IMR-90 (cell line): ENCODE results near the gene KIF12. TPM values are rescaled to one million over a fixed set of nuclear protein-coding genes. Genes with fewer than 3 reads are reported as not detected.

ENCODE experiments used
- ATAC-seq: fragments of 200-7000 bp; cut with Tn5 transposase; 2 replicates; pipeline ENCODE4 v1.9.1; 2020; ENCODE audit warnings: low read depth, mild to moderate bottlenecking, moderate library complexity
- BruUV-seq: library from RNA; stranded (reverse); fragments of 400-500 nt; replicated peaks from 2 replicates; lab custom pipeline; 2021; lab: Mats Ljungman, UMichigan
- CTCF ChIA-PET: fragments of 300-600 bp; formaldehyde crosslinking; extraction: SDS; loops from one replicate; lab custom pipeline; 2021; ENCODE audit warnings: antibody characterized with exemption; lab: Yijun Ruan, JAX
- POLR2A ChIA-PET: fragments of 300-600 bp; sonication (Branson Sonifier 250); formaldehyde crosslinking; loops from one replicate; lab custom pipeline; 2022; ENCODE audit warnings: antibody characterized with exemption; ENCODE audit not compliant: unreplicated experiment; lab: Charles Lee
- DNase-seq: peaks from one replicate; pipeline ENCODE4 v3.0.0; 2013
- H2AFZ ChIP-seq: replicated peaks from 2 replicates; pipeline ENCODE3; 2013; ENCODE audit warnings: low read length, mild to moderate bottlenecking; ENCODE audit not compliant: poor library complexity
- H2AK5ac ChIP-seq: 2 replicates; pipeline ENCODE4 v1.6.1; 2013; ENCODE audit warnings: low read depth, low read length, inconsistent platforms
- H2AK9ac ChIP-seq: replicated peaks from 2 replicates; pipeline ENCODE3; 2013; ENCODE audit warnings: mild to moderate bottlenecking, low read depth, low read length, moderate library complexity; ENCODE audit not compliant: poor library complexity
- H2BK120ac ChIP-seq: 2 replicates; pipeline ENCODE4 v1.6.1; 2013; ENCODE audit warnings: low read depth, low read length, inconsistent platforms
- H2BK15ac ChIP-seq: 3 replicates; pipeline ENCODE4 v1.6.1; 2013; ENCODE audit warnings: low read depth, low read length, inconsistent platforms
- H2BK20ac ChIP-seq: 2 replicates; pipeline ENCODE4 v1.6.1; 2013; ENCODE audit warnings: low read depth, mild to moderate bottlenecking, inconsistent platforms, low read length, moderate library complexity
- H2BK5ac ChIP-seq: 2 replicates; pipeline ENCODE4 v1.6.1; 2013; ENCODE audit warnings: mild to moderate bottlenecking, low read depth, low read length, inconsistent platforms; ENCODE audit not compliant: poor library complexity, severe bottlenecking
- H3K14ac ChIP-seq: replicated peaks from 2 replicates; pipeline ENCODE4 v1.6.1; 2013; ENCODE audit warnings: low read depth, low read length, inconsistent platforms
- H3K18ac ChIP-seq: 2 replicates; pipeline ENCODE4 v1.6.1; 2013; ENCODE audit warnings: low read depth, low read length, control low read depth
- H3K23ac ChIP-seq: 2 replicates; pipeline ENCODE4 v1.6.1; 2013; ENCODE audit warnings: low read depth, low read length, inconsistent platforms
- H3K27ac ChIP-seq: 2 replicates; pipeline ENCODE4 v1.5.1; 2013; ENCODE audit warnings: mild to moderate bottlenecking, control low read depth, low read length; ENCODE audit not compliant: insufficient read depth
- H3K27me3 ChIP-seq: 2 replicates; pipeline ENCODE4 v1.6.1; 2013; ENCODE audit warnings: low read length; ENCODE audit not compliant: control insufficient read depth, insufficient read depth
- H3K36me3 ChIP-seq: 2 replicates; pipeline ENCODE4 v1.6.1; 2013; ENCODE audit warnings: low read length, mixed read lengths; ENCODE audit not compliant: control insufficient read depth, insufficient read depth
- H3K4ac ChIP-seq: 2 replicates; pipeline ENCODE4 v1.6.1; 2013; ENCODE audit warnings: low read depth, low read length, inconsistent platforms
- H3K4me1 ChIP-seq: 2 replicates; pipeline ENCODE4 v1.6.1; 2013; ENCODE audit warnings: low read length, mixed read lengths; ENCODE audit not compliant: control insufficient read depth, insufficient read depth
- H3K4me2 ChIP-seq: 2 replicates; pipeline ENCODE4 v1.6.1; 2013; ENCODE audit warnings: low read depth, mild to moderate bottlenecking, control low read depth, low read length, moderate library complexity
- H3K4me3 ChIP-seq: 2 replicates; pipeline ENCODE4 v1.5.1; 2013; ENCODE audit warnings: low read depth, mild to moderate bottlenecking, control low read depth, low read length, moderate library complexity; ENCODE audit not compliant: insufficient read depth
- H3K56ac ChIP-seq: 2 replicates; pipeline ENCODE4 v1.6.1; 2013; ENCODE audit warnings: low read length, inconsistent platforms; ENCODE audit not compliant: insufficient read depth; ENCODE audit errors: extremely low read depth
- H3K79me1 ChIP-seq, 2 experiments: 2 replicates each; pipeline ENCODE4 v1.6.1; 2013; ENCODE audit warnings: low read length in 2 of 2, inconsistent platforms in 1 of 2, low read depth in 1 of 2
- H3K9ac ChIP-seq: 2 replicates; pipeline ENCODE4 v1.6.1; 2013; ENCODE audit warnings: low read depth, low read length, control low read depth
- H3K9me1 ChIP-seq: 2 replicates; pipeline ENCODE4 v1.6.1; 2013; ENCODE audit warnings: low read length, inconsistent platforms; ENCODE audit not compliant: insufficient read depth
- H3K9me3 ChIP-seq: 2 replicates; pipeline ENCODE4 v1.6.1; 2013; ENCODE audit warnings: low read length; ENCODE audit not compliant: control insufficient read depth, insufficient read depth
- H4K20me1 ChIP-seq: 2 replicates; pipeline ENCODE4 v1.6.1; 2013; ENCODE audit warnings: low read length, inconsistent platforms; ENCODE audit not compliant: insufficient read depth
- H4K5ac ChIP-seq: 2 replicates; pipeline ENCODE4 v1.6.1; 2013; ENCODE audit warnings: mild to moderate bottlenecking, low read depth, low read length, control low read depth
- H4K8ac ChIP-seq, 2 experiments: 2 replicates each; pipeline ENCODE4 v1.6.1; 2013; ENCODE audit warnings: low read depth in 2 of 2, low read length in 2 of 2, control low read depth in 1 of 2, inconsistent platforms in 1 of 2
- H4K91ac ChIP-seq: 2 replicates; pipeline ENCODE4 v1.6.1; 2013; ENCODE audit warnings: low read depth, low read length, inconsistent platforms; ENCODE audit not compliant: insufficient read depth
- CEBPB ChIP-seq: IDR thresholded peaks from 2 replicates; pipeline ENCODE4 v1.6.1; 2012; ENCODE audit warnings: low read depth, low read length, improper control_type of control experiment
- CHD1 ChIP-seq: IDR thresholded peaks from 2 replicates; pipeline ENCODE4 v1.6.1; 2012; ENCODE audit warnings: low read depth, low read length, improper control_type of control experiment
- ELK1 ChIP-seq: fragments of 150-350 bp; IDR thresholded peaks from 2 replicates; pipeline ENCODE4 v1.6.1; 2016; ENCODE audit warnings: low read depth, mild to moderate bottlenecking, low read length, moderate library complexity, borderline replicate concordance
- MAFK ChIP-seq: IDR thresholded peaks from 2 replicates; pipeline ENCODE4 v1.6.1; 2012; ENCODE audit warnings: low read depth, low read length, improper control_type of control experiment
- MAZ ChIP-seq: IDR thresholded peaks from 2 replicates; pipeline ENCODE4 v1.6.1; 2012; ENCODE audit warnings: low read depth, mild to moderate bottlenecking, low read length, improper control_type of control experiment, moderate library complexity, borderline replicate concordance
- POLR2A ChIP-seq: IDR thresholded peaks from 2 replicates; pipeline ENCODE4 v1.6.1; 2012; ENCODE audit warnings: mild to moderate bottlenecking, low read depth, low read length
- RAD21 ChIP-seq: IDR thresholded peaks from 2 replicates; pipeline ENCODE4 v1.6.1; 2012; ENCODE audit warnings: low read length, improper control_type of control experiment
- USF2 ChIP-seq: fragments of 150-350 bp; IDR thresholded peaks from 2 replicates; pipeline ENCODE4 v1.6.1; 2017; ENCODE audit warnings: mild to moderate bottlenecking, antibody characterized with exemption, low read length, low read depth
- WGBS, 2 experiments: methylation state at CpG; one replicate each; pipeline versions ENCODE4 v1.1.5 to v1.1.7; 2013; ENCODE audit warnings: missing lambda C conversion rate in 2 of 2; ENCODE audit not compliant: insufficient read length in 1 of 2; ENCODE audit errors: extremely low coverage in 2 of 2; 5-methylcytosine and 5-hydroxymethylcytosine counted together
- dilution Hi-C: fragments of 300-500 bp; cut with HindIII; formaldehyde crosslinking; loops from one replicate; pipeline ENCODE4 v1.14.3; 2018; ENCODE audit warnings: low sequenced_read_pairs; ENCODE audit not compliant: unreplicated experiment
- in situ Hi-C: fragments of 300-500 bp; cut with MboI; formaldehyde crosslinking; loops from 3 replicates; pipeline ENCODE4 v1.14.3; 2019; ENCODE audit warnings: low sequenced_read_pairs, inconsistent platforms, mixed read lengths
- intact Hi-C: fragments of 100-400 bp; cut with micrococcal nuclease; formaldehyde crosslinking; loops from 2 replicates; pipeline ENCODE4 v1.10.0; 2022
- polyA plus RNA-seq, 3 experiments: library from polyadenylated mRNA; depleted of rRNA; stranded (reverse); fragments of >200 nt; gene quantifications; 2 replicates each; pipeline ENCODE4 v1.2.3, GENCODE V29; 2012; ENCODE audit warnings: low replicate concordance in 1 of 3
- total RNA-seq: library from RNA; depleted of rRNA; stranded (reverse); fragments of >200 nt; gene quantifications from 2 replicates; pipeline ENCODE4 v1.2.3, GENCODE V29; 2012
- TF ChIP-seq, protein P1 (sequence below): conservative IDR thresholded peaks from 2 replicates; pipeline ENCODE4 v1.5.1; 2012; ENCODE audit warnings: mild to moderate bottlenecking, low read depth, low read length, improper control_type of control experiment

The KIF12 gene
- total and polyA plus RNA-seq, 2 of the 4 experiments (the other 2 are of a cell fraction): not detected

DNA sequence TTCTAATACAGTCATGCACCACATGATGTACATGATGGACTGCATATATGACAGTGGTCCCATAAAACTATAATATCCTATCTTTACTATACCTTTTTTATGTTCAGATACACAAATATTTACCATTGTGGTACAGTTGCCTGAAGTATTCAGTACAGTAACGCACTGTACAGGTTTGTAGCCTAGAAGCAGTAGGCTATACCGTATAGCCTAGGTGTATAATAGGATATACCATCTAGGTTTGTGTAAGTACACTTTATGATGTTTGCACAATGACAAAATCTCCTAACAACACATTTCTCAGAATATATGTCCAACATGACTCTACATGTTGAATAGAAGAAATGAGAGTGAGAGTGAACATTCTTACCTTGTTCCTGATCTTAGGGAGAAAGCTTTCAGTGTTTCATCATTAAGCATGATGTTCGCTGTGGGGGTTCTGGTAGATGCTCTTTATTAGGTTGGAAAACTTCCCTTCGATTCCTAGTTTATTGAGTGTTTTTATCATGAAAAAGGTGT, 52.8 kb downstream of the KIF12 start:
- intact Hi-C loops: no loop called here
- H2BK120ac ChIP-seq: no peak overlapping the region

More for the DNA sequence above, 52.8 kb downstream of the KIF12 start:
- TF ChIP-seq CHD1: no peak
- TF ChIP-seq MAZ: no peak
- TF ChIP-seq MAFK: no peak
- TF ChIP-seq, protein P1, sequence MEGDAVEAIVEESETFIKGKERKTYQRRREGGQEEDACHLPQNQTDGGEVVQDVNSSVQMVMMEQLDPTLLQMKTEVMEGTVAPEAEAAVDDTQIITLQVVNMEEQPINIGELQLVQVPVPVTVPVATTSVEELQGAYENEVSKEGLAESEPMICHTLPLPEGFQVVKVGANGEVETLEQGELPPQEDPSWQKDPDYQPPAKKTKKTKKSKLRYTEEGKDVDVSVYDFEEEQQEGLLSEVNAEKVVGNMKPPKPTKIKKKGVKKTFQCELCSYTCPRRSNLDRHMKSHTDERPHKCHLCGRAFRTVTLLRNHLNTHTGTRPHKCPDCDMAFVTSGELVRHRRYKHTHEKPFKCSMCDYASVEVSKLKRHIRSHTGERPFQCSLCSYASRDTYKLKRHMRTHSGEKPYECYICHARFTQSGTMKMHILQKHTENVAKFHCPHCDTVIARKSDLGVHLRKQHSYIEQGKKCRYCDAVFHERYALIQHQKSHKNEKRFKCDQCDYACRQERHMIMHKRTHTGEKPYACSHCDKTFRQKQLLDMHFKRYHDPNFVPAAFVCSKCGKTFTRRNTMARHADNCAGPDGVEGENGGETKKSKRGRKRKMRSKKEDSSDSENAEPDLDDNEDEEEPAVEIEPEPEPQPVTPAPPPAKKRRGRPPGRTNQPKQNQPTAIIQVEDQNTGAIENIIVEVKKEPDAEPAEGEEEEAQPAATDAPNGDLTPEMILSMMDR: no peak
- TF ChIP-seq USF2: no peak
- TF ChIP-seq POLR2A: no peak
- no peak for TF ChIP-seq ELK1
- TF ChIP-seq RAD21: no peak
- TF ChIP-seq CEBPB: no peak
- Histone ChIP-seq H2BK20ac (no peak overlapping the region), H4K91ac (no peak overlapping the region), H3K4me1 (no peaks in the 10 kb centered on the region), H2AFZ (no peak overlapping the region), H4K8ac (no peak overlapping the region), H3K79me1 (peaks cover 0 to 13% of the 10 kb centered on the region in 2 experiments; a peak in 2 of 4 replicates), H3K9me1 (peaks cover 8% of the 10 kb centered on the region; the same call in 1 of the 2 replicates), H3K4ac (no peak overlapping the region), H2BK15ac (no peak overlapping the region), H3K9me3 (no peaks in the 10 kb centered on the region), H2BK5ac (no peak overlapping the region), H3K14ac (no peak overlapping the region), H3K23ac (no peak overlapping the region), H2AK9ac (no peak overlapping the region), H2AK5ac (no peak overlapping the region), H3K56ac (no peak overlapping the region), H3K9ac (no peak overlapping the region), H3K4me3 (no peak overlapping the region), H3K27me3 (no peaks in the 10 kb centered on the region), H4K5ac (no peak overlapping the region), H3K4me2 (no peak overlapping the region), H3K36me3 (peaks cover 30% of the 10 kb centered on the region), H3K18ac (no peak overlapping the region), H3K27ac (no peak overlapping the region), H4K20me1 (peaks cover 3% of the 10 kb centered on the region; the same call in 1 of the 2 replicates)
- no TSS peak for BruUV-seq
- no CpG with 5 or more reads among the region's 4 CpGs for WGBS, 2 experiments
- dilution Hi-C loops (no loop called here), in situ Hi-C loops (no loop called here)
- DNase-seq: no peak
- ChIA-PET CTCF (no interaction called here), POLR2A (no interaction called here)
- no peak for ATAC-seq
